ENCODE data around the gene COL4A1. TPM values are rescaled to one million over a fixed set of nuclear protein-coding genes. Genes with fewer than 3 reads are reported as not detected.
A peak's percentile ranks its signal among the peaks of the same experiment; 100 is the strongest.

The COL4A1 gene
- total and polyA plus RNA-seq, 2 of the 13 experiments (the other 11 are each of a cell fraction or from before 2014, with no cell fraction given) = not detected

GRCh38 chr13:110307767-110308655, 1.1 kb upstream of the COL4A1 start:
- TF ChIP-seq BRF2 (CRISPR knock-in tag; IDR thresholded peaks at IDR 0.05) (no peak), ZNF333 (CRISPR knock-in tag; IDR thresholded peaks at IDR 0.05; ENCODE audit: borderline replicate concordance) (no peak), ZUFSP (CRISPR knock-in tag; IDR thresholded peaks at IDR 0.05; ENCODE audit: borderline replicate concordance) (no peak), ZSCAN30 (CRISPR knock-in tag; IDR thresholded peaks at IDR 0.05) (no peak), ZNF891 (CRISPR knock-in tag; IDR thresholded peaks at IDR 0.05) (no peak), MEIS2 (CRISPR knock-in tag; IDR thresholded peaks at IDR 0.05) (no peak), MTA1 (CRISPR knock-in tag; IDR thresholded peaks at IDR 0.05; ENCODE audit: borderline replicate concordance) (no peak), ZNF629 (CRISPR knock-in tag; conservative IDR thresholded peaks at IDR 0.05) (no peak), ZFYVE20 (CRISPR knock-in tag; IDR thresholded peaks at IDR 0.05; ENCODE audit: borderline replicate concordance, low read depth) (no peak)
- no peaks in the 10 kb centered on the region for H4K20me1 ChIP-seq (ENCODE audit: insufficient read depth, low read length)
- ChIA-PET POLR2A (no interaction called here), CTCF (ENCODE audit: low intra/inter-chr PET ratio, low total read pairs) (no interaction called here)
- intact Hi-C loops (cut with micrococcal nuclease; ENCODE audit: unreplicated experiment) = no loop called here
- no peak overlapping the region for H2AFZ ChIP-seq (ENCODE audit: low read length)
- no peaks in the 10 kb centered on the region for H3K9me3 ChIP-seq (ENCODE audit: low read length)
- peak overlapping the region; percentile 34; the same call in 1 of the 2 replicates for H3K4me2 ChIP-seq (ENCODE audit: low read depth, low read length)
- H3K36me3 ChIP-seq (replicated peaks in 1 of 2; ENCODE audit: control insufficient read depth in 1 of 2, insufficient read depth in 2 of 2, low read length in 2 of 2) = no peaks in the 10 kb centered on the region
- in situ Hi-C loops (cut with HindIII; ENCODE audit: extremely low pct_ligation_motif_present, low pct_unique_long_range_greater_than_20kb) = no loop called here
- no peak for ATAC-seq
- no peak for DNase-seq (ENCODE audit: low spot score)
- H3K27me3 ChIP-seq (ENCODE audit: control insufficient read depth in 1 of 2, insufficient read depth in 2 of 2, low read length in 2 of 2) = peaks cover 6 to 59% of the 10 kb centered on the region in 2 experiments; a peak in 3 of 5 replicates
- H3K4me3 ChIP-seq (replicated peaks in 1 of 3; ENCODE audit: insufficient read depth in 1 of 3, low read depth in 2 of 3, low read length in 3 of 3) = no peak overlapping the region
- H3K79me2 ChIP-seq (ENCODE audit: insufficient read depth, low read length) = no peaks in the 10 kb centered on the region
- BruUV-seq (replicated peaks) = no TSS peak
- WGBS (ENCODE audit: low lambda C conversion rate) = 49% methylated on average over 39 of the region's 64 CpGs
- FAIRE-seq = no peak
- H3K27ac ChIP-seq (ENCODE audit: extremely low read length, insufficient read depth, low read length) = no peak overlapping the region
- H3K9ac ChIP-seq (ENCODE audit: insufficient read depth, low read depth, low read length) = no peak overlapping the region
- H3K4me1 ChIP-seq (ENCODE audit: insufficient read depth, low read length) = peaks cover 11% of the 10 kb centered on the region
